H1 (cell line): ENCODE results near the gene CAMTA1. TPM values are rescaled to one million over a fixed set of nuclear protein-coding genes. Genes with fewer than 3 reads are reported as not detected.

Experiments used
- ASH2L ChIP-seq: fragments of 200-600, 300-600 bp; sonication (generic); IDR thresholded peaks from one replicate; pipeline ENCODE4 v1.7.1; 2017; ENCODE audit warnings: low read length
- JUN ChIP-seq: IDR thresholded peaks from 2 replicates; pipeline ENCODE4 v1.6.1; 2011; ENCODE audit warnings: low read depth, mild to moderate bottlenecking, improper control_type of control experiment, low read length
- NANOG ChIP-seq: IDR thresholded peaks from 2 replicates; pipeline ENCODE4 v1.6.1; 2011; ENCODE audit warnings: low read length, low read depth, mild to moderate bottlenecking, inconsistent platforms; ENCODE audit not compliant: insufficient read depth, poor library complexity, severe bottlenecking
- SIX5 ChIP-seq: IDR thresholded peaks from 2 replicates; pipeline ENCODE4 v1.6.1; 2011; ENCODE audit warnings: mild to moderate bottlenecking, low read depth, low read length
- SRF ChIP-seq: IDR thresholded peaks from 2 replicates; pipeline ENCODE4 v1.6.1; 2011; ENCODE audit warnings: mild to moderate bottlenecking, low read depth, low read length, moderate library complexity
- polyA plus RNA-seq, 7 experiments: library from polyadenylated mRNA; depleted of rRNA in 3 of 7; stranded (reverse) in 5 of 7; unstranded in 2 of 7; fragments of >200 nt in 5 of 7; fragments of 200-250 nt in 2 of 7; gene quantifications; 1 replicate in 5 of 7; 2 replicates in 1 of 7; 4 replicates in 1 of 7; pipeline versions ENCODE4 v1.2.1 to v1.2.3, GENCODE V29; 2011 to 2013; ENCODE audit warnings: missing spikeins in 2 of 7, mixed read lengths in 2 of 7
- total RNA-seq: library from RNA; stranded (reverse); fragmentation: NEBNext Ultra II Directional; extraction: Animal tissue kit (Norgen Biotek cat#: 25700); gene quantifications from 2 replicates; pipeline ENCODE4 v1.2.1, GENCODE V29; 2021
- TF ChIP-seq, protein P1 (sequence below): fragments of 300-600 bp; sonication (generic); IDR thresholded peaks from 2 replicates; pipeline ENCODE4 v1.7.1; 2012; ENCODE audit warnings: low read length, moderate library complexity, mild to moderate bottlenecking, inconsistent platforms; ENCODE audit not compliant: insufficient replicate concordance
- TF ChIP-seq, protein P2 (sequence below): IDR thresholded peaks from 2 replicates; pipeline ENCODE4 v1.6.1; 2011; ENCODE audit warnings: low read length, improper control_type of control experiment
- TF ChIP-seq, protein P3 (sequence below): IDR thresholded peaks from 2 replicates; pipeline ENCODE4 v1.6.1; 2012; ENCODE audit warnings: inconsistent platforms

The CAMTA1 gene
- total and polyA plus RNA-seq, 2 of the 8 experiments (the other 6 are each of a cell fraction or from before 2014, with no cell fraction given): 65.0 to 119 TPM

DNA sequence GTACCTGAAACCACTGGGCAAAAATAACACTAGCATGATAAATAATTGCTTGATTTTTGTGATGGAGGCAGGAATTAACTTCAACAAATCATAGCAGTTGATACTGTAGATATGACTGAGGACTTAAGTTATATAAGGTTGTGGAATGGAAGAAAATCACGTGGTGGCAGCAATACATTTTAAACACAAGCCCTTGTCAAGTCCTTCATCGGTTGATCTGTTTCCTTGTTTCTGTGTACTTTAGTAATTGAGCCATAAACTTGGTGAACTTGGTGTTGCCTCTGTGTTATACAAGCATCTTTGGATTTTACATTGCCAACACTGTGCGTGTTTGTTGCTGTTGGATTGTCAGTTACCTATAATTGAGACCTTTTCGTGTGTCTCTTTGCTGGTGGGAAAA is 114.4 kb downstream of the CAMTA1 start (continued):
- TF ChIP-seq, protein P1, sequence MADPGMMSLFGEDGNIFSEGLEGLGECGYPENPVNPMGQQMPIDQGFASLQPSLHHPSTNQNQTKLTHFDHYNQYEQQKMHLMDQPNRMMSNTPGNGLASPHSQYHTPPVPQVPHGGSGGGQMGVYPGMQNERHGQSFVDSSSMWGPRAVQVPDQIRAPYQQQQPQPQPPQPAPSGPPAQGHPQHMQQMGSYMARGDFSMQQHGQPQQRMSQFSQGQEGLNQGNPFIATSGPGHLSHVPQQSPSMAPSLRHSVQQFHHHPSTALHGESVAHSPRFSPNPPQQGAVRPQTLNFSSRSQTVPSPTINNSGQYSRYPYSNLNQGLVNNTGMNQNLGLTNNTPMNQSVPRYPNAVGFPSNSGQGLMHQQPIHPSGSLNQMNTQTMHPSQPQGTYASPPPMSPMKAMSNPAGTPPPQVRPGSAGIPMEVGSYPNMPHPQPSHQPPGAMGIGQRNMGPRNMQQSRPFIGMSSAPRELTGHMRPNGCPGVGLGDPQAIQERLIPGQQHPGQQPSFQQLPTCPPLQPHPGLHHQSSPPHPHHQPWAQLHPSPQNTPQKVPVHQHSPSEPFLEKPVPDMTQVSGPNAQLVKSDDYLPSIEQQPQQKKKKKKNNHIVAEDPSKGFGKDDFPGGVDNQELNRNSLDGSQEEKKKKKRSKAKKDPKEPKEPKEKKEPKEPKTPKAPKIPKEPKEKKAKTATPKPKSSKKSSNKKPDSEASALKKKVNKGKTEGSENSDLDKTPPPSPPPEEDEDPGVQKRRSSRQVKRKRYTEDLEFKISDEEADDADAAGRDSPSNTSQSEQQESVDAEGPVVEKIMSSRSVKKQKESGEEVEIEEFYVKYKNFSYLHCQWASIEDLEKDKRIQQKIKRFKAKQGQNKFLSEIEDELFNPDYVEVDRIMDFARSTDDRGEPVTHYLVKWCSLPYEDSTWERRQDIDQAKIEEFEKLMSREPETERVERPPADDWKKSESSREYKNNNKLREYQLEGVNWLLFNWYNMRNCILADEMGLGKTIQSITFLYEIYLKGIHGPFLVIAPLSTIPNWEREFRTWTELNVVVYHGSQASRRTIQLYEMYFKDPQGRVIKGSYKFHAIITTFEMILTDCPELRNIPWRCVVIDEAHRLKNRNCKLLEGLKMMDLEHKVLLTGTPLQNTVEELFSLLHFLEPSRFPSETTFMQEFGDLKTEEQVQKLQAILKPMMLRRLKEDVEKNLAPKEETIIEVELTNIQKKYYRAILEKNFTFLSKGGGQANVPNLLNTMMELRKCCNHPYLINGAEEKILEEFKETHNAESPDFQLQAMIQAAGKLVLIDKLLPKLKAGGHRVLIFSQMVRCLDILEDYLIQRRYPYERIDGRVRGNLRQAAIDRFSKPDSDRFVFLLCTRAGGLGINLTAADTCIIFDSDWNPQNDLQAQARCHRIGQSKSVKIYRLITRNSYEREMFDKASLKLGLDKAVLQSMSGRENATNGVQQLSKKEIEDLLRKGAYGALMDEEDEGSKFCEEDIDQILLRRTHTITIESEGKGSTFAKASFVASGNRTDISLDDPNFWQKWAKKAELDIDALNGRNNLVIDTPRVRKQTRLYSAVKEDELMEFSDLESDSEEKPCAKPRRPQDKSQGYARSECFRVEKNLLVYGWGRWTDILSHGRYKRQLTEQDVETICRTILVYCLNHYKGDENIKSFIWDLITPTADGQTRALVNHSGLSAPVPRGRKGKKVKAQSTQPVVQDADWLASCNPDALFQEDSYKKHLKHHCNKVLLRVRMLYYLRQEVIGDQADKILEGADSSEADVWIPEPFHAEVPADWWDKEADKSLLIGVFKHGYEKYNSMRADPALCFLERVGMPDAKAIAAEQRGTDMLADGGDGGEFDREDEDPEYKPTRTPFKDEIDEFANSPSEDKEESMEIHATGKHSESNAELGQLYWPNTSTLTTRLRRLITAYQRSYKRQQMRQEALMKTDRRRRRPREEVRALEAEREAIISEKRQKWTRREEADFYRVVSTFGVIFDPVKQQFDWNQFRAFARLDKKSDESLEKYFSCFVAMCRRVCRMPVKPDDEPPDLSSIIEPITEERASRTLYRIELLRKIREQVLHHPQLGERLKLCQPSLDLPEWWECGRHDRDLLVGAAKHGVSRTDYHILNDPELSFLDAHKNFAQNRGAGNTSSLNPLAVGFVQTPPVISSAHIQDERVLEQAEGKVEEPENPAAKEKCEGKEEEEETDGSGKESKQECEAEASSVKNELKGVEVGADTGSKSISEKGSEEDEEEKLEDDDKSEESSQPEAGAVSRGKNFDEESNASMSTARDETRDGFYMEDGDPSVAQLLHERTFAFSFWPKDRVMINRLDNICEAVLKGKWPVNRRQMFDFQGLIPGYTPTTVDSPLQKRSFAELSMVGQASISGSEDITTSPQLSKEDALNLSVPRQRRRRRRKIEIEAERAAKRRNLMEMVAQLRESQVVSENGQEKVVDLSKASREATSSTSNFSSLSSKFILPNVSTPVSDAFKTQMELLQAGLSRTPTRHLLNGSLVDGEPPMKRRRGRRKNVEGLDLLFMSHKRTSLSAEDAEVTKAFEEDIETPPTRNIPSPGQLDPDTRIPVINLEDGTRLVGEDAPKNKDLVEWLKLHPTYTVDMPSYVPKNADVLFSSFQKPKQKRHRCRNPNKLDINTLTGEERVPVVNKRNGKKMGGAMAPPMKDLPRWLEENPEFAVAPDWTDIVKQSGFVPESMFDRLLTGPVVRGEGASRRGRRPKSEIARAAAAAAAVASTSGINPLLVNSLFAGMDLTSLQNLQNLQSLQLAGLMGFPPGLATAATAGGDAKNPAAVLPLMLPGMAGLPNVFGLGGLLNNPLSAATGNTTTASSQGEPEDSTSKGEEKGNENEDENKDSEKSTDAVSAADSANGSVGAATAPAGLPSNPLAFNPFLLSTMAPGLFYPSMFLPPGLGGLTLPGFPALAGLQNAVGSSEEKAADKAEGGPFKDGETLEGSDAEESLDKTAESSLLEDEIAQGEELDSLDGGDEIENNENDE: no peak
- TF ChIP-seq, protein P2, sequence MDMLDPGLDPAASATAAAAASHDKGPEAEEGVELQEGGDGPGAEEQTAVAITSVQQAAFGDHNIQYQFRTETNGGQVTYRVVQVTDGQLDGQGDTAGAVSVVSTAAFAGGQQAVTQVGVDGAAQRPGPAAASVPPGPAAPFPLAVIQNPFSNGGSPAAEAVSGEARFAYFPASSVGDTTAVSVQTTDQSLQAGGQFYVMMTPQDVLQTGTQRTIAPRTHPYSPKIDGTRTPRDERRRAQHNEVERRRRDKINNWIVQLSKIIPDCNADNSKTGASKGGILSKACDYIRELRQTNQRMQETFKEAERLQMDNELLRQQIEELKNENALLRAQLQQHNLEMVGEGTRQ: no peak
- TF ChIP-seq SRF: no peak
- no peak for TF ChIP-seq NANOG
- TF ChIP-seq, protein P3, sequence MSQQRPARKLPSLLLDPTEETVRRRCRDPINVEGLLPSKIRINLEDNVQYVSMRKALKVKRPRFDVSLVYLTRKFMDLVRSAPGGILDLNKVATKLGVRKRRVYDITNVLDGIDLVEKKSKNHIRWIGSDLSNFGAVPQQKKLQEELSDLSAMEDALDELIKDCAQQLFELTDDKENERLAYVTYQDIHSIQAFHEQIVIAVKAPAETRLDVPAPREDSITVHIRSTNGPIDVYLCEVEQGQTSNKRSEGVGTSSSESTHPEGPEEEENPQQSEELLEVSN: no peak
- TF ChIP-seq JUN: no peak
- no peak for TF ChIP-seq SIX5
- TF ChIP-seq ASH2L: no peak
